NT2/D1 (cell line): Measurements from ENCODE around the gene MST1.

Source experiments
- DNase-seq: peaks from one replicate; pipeline ENCODE4 v3.0.0-alpha.2; 2011; ENCODE audit warnings: low read depth, low spot score
- H3K27me3 ChIP-seq: 2 replicates; pipeline ENCODE4 v1.6.0; 2011; ENCODE audit warnings: mild to moderate bottlenecking; ENCODE audit not compliant: insufficient read length, insufficient read depth
- H3K36me3 ChIP-seq: 2 replicates; pipeline ENCODE4 v1.6.1; 2011; ENCODE audit warnings: mild to moderate bottlenecking, low read length, mixed read lengths; ENCODE audit not compliant: insufficient read depth, insufficient read length
- H3K4me1 ChIP-seq: 2 replicates; pipeline ENCODE4 v1.5.1; 2011; ENCODE audit not compliant: insufficient read depth, insufficient read length
- H3K4me3 ChIP-seq: 2 replicates; pipeline ENCODE4 v1.5.1; 2011; ENCODE audit warnings: low read depth; ENCODE audit not compliant: insufficient read length
- H3K9ac ChIP-seq: 2 replicates; pipeline ENCODE4 v1.6.0; 2011; ENCODE audit warnings: low read depth; ENCODE audit not compliant: insufficient read length
- H3K9me3 ChIP-seq: 2 replicates; pipeline ENCODE4 v1.5.1; 2011; ENCODE audit warnings: mild to moderate bottlenecking, low read length; ENCODE audit not compliant: insufficient read depth
- SUZ12 ChIP-seq: IDR thresholded peaks from 2 replicates; pipeline ENCODE4 v1.6.1; 2011; ENCODE audit not compliant: insufficient read length, insufficient read depth; ENCODE audit errors: extremely low read depth
- YY1 ChIP-seq: IDR thresholded peaks from 2 replicates; pipeline ENCODE4 v1.6.1; 2011; ENCODE audit not compliant: insufficient read length, insufficient read depth
- ZNF274 ChIP-seq: IDR thresholded peaks from 2 replicates; pipeline ENCODE4 v1.6.1; 2011; ENCODE audit warnings: mild to moderate bottlenecking, low read depth, low read length

The MST1 gene

DNA sequence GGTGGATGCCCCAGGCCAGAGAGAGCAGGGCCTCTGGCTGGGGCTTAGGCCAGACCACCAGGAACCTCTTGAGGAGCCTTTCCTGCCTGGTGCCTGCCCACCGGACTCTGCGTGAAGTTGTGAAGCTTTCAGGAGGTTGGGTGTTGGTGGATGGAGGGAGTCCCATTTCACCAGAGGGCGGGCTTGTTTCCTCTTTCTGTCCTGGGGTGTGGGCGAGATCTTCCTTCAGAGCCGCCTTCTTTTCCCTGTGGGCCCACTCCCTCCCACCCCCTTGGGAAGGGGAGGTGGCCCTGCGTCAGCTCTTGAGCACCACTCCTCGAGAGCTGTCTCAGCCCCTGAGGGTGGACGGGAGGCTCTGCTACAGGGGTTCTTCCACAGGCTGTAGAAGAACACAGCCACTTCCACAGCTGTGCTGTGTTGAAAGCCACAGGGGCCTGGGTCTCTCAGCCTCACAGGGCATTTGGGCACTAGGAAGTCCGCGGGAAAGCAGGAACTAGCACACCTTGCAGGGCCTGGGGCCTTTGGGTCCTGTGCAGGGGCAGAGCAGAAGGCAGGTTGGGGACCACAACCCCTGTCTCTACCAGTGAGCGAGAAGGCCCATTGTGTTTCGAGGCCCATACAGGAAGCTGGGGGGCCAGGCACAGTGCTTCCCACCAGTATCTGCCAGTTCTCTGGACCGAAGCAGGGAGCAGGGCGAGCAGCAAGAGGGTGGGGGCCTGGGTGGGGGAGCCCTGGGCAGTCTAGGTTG lies 28.1 kb upstream of the MST1 start:
- DNase-seq: no peak
- Histone ChIP-seq H3K4me3 (no peak overlapping the region), H3K9ac (peak overlapping the region; percentile 3), H3K9me3 (no peaks in the 10 kb centered on the region), H3K36me3 (peaks cover 84% of the 10 kb centered on the region), H3K4me1 (peaks cover 34% of the 10 kb centered on the region), H3K27me3 (no peaks in the 10 kb centered on the region)
- TF ChIP-seq YY1: no peak
- TF ChIP-seq SUZ12: no peak
- no peak for TF ChIP-seq ZNF274

DNA sequence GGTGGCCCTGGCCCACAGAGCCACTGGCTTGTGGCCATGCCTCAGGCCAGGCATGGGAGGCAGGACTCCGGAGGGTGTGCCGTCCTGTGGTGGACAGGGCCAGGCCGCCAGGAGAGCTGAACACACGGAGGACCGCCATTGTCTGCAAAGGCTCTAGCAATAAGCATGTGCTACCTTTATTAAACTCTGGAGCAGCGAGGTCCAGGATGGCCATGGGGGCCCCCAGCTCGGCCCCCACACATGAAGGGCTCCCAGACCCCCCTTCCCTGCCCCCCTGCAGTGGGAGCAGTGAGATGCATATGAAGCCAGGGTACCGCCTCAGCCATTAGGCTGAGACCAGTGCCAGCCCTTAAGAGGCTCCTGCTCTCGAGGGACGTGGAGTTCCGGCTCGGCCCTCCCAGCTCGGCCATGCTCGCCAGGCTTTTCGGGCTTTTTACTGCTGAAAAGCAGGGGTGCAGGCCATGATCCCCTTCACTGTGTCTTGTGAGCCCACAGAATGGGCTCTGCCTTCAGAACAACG lies 27.5 kb upstream of the MST1 start:
- peaks cover 78% of the 10 kb centered on the region for H3K36me3 ChIP-seq
- no peak for DNase-seq

GRCh38 chr3:49716169-49716568 lies 26.9 kb upstream of the MST1 start:
- TF ChIP-seq ZNF274: no peak
- no peak for TF ChIP-seq SUZ12
- no peak for TF ChIP-seq YY1
- Histone ChIP-seq H3K9me3 (no peaks in the 10 kb centered on the region), H3K4me3 (no peak overlapping the region), H3K27me3 (no peaks in the 10 kb centered on the region), H3K9ac (no peak overlapping the region), H3K36me3 (peaks cover 78% of the 10 kb centered on the region), H3K4me1 (peaks cover 39% of the 10 kb centered on the region)
- no peak for DNase-seq

More for the DNA sequence above, 27.5 kb upstream of the MST1 start:
- H3K9ac ChIP-seq: peak overlapping the region; percentile 3
- H3K4me3 ChIP-seq: no peak overlapping the region
- H3K4me1 ChIP-seq: peaks cover 34% of the 10 kb centered on the region
- H3K9me3 ChIP-seq: no peaks in the 10 kb centered on the region
- no peaks in the 10 kb centered on the region for H3K27me3 ChIP-seq
- TF ChIP-seq YY1: no peak
- no peak for TF ChIP-seq SUZ12
- TF ChIP-seq ZNF274: no peak

GRCh38 chr3:49715611-49716121 lies 26.4 kb upstream of the MST1 start:
- H3K4me1 ChIP-seq: peaks cover 39% of the 10 kb centered on the region
- no peak for TF ChIP-seq SUZ12
- TF ChIP-seq YY1: no peak
- TF ChIP-seq ZNF274: no peak
- H3K4me3 ChIP-seq: no peak overlapping the region
- H3K36me3 ChIP-seq: peaks cover 73% of the 10 kb centered on the region
- H3K9ac ChIP-seq: no peak overlapping the region
- H3K9me3 ChIP-seq: no peaks in the 10 kb centered on the region
- no peak for DNase-seq
- no peaks in the 10 kb centered on the region for H3K27me3 ChIP-seq

DNA sequence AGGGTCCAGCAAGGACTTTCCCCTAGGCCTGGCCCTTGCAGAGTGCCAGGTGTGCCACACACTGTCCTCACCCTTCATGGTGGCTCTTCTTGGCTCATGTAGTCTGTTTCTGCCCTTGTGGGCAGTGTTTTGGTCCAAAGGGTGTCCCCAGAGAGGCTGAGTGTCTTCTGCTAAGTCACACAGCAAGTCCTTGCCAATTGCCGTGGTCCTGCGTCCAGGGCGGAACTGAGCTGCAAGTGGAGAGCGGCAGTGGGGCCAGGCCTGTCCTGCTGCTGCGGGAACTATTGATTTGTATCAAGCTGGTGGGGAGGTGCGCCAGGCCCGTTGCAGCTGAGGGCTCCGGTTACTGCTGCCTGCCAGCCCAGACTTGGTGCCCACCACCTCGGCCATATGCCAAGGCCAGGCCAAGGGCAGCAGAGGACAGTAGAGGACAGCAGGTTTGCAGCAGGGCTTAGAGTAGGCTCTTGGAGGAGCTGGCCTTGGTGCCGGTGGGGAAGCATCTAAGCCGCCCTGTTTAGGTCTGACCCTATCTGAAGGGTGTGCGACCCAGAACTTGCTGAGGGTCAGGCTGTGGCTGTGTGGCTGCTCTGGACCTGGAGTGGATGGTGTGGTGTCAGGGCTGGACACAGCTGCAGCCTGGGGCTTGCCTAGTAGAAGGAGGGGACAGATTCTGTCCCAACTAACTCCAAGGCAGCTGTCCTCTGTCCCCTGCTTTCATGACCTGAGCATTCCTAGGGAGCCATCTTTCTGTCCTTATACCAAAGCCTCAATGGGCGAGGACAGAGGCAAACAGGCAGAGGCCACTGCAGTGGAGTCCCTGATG lies 25.7 kb upstream of the MST1 start:
- peaks cover 39% of the 10 kb centered on the region for H3K4me1 ChIP-seq
- no peak overlapping the region for H3K9ac ChIP-seq
- H3K27me3 ChIP-seq: no peaks in the 10 kb centered on the region
- no peaks in the 10 kb centered on the region for H3K9me3 ChIP-seq
- H3K4me3 ChIP-seq: no peak overlapping the region
- H3K36me3 ChIP-seq: peaks cover 66% of the 10 kb centered on the region
- DNase-seq: no peak
- TF ChIP-seq YY1 (no peak), ZNF274 (no peak), SUZ12 (no peak)

GRCh38 chr3:49713336-49714105 lies 24.2 kb upstream of the MST1 start:
- Histone ChIP-seq H3K4me1 (peaks cover 30% of the 10 kb centered on the region), H3K4me3 (no peak overlapping the region), H3K27me3 (no peaks in the 10 kb centered on the region), H3K9me3 (no peaks in the 10 kb centered on the region), H3K9ac (no peak overlapping the region), H3K36me3 (peaks cover 60% of the 10 kb centered on the region)
- no peak for DNase-seq
- no peak for TF ChIP-seq ZNF274
- TF ChIP-seq YY1: no peak
- TF ChIP-seq SUZ12: no peak
